Activated effector memory CD4-positive, alpha-beta T cell treated with anti-CD3 and anti-CD28 coated beads, Interleukin-2, amount 50 U/mL, for 16 hours (primary cell): Measurements from ENCODE around the gene KDM4E.
"Not testable (repeated sequence)": the region's sequence is repeated elsewhere in the genome, so short reads cannot be mapped to it uniquely, and the experiment has no call there.

Experiments
- DNase-seq: peaks from one replicate; pipeline ENCODE4 v3.0.0-alpha.2; 2020

The KDM4E gene

DNA sequence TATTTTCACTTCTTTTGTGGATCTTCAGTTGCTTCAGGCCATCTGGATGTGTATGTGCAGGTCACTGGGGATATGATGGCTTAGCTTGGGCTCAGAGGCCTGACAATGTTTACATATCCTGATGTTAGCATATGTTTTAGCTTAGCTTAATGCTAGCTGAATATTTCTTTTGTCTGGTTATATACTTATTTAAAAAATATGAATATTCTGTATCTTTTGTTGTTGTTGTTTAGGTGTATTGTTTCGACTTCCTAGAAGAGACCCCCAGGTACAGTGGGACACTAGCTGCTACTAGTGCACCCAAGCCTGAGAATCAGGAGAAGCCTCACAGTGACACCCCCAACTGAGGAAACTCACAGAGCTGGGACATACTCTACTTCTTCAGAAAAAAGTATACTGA, at the start of gene KDM4E:
KDM4E (plus strand) TSS at position 301 of the 400 bp plus-strand sequence. CDS start 300 bp downstream, outside the sequence.
- no peak for DNase-seq

DNA sequence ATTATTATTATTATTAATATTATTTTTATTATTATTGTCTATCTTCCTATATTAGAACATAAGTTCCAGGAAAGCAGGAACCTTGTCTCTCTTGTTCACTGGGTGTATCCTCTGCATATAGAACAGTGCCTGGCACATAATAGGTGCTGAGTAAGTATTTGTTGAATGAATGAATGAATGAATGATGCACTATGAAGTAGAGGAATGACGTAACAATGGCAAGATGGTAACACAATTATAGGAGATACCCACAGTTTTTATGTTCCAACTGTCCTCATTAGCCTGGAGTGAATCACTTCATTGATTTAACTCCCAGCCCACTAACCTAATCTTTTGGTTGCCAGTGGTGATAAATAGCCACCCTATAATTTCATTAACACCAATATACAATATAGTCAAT, 49.5 kb upstream of the KDM4E start:
- no peak for DNase-seq

- no peak for DNase-seq
Measured at GRCh38 chr11:94987378-94987777, 37.7 kb upstream of the KDM4E start.

DNA sequence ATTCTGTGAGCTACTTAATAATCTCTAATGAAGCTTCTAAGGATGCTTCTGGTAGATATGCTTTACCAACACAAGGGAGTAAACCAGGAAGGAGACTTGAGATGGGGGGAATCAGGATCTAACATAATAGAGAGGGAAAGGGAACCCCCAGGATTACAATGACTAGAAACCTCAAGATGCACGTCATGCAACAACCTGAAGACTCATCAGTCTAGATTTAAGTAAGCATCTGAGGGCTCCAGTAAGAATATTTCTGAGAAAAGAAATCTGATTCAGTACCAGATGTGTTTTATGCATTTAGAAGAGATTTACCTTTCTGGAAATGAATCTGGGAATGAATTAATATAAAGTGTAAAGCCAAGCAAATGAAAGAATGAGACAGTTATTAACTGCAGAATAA, 36.3 kb upstream of the KDM4E start:
- DNase-seq, result no peak

DNA sequence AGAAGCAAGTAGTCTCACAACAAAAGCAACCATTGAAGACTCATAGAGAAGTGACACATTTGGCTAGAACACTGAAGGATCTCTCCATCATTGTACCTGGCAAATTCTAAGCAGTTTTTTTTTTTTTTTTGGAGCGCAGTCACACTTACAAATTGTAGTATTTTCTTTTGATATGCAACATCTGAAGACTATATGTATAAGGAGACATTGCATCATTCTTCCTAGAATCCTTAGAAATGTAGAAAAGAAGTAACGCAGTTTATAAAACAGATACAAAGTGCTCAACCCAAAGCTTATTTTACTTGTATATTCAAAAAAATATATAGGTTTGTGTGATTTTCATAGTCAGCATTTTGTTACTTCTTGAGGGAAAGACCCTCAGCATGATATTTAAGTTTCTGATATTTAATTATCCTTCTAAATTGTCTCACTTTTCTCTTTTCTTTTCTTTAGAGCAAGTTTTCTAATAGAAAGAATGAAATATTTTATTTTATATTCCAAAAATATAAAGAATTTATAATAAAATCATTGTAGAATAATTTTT, 31.6 kb upstream of the KDM4E start:
- no peak for DNase-seq

DNA sequence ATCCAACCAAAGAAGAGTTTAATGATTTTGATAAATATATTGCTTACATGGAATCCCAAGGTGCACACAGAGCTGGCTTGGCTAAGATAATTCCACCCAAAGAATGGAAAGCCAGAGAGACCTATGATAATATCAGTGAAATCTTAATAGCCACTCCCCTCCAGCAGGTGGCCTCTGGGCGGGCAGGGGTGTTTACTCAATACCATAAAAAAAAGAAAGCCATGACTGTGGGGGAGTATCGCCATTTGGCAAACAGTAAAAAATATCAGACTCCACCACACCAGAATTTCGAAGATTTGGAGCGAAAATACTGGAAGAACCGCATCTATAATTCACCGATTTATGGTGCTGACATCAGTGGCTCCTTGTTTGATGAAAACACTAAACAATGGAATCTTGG, 27.6 kb upstream of the KDM4E start:
- DNase-seq, result no peak

DNA sequence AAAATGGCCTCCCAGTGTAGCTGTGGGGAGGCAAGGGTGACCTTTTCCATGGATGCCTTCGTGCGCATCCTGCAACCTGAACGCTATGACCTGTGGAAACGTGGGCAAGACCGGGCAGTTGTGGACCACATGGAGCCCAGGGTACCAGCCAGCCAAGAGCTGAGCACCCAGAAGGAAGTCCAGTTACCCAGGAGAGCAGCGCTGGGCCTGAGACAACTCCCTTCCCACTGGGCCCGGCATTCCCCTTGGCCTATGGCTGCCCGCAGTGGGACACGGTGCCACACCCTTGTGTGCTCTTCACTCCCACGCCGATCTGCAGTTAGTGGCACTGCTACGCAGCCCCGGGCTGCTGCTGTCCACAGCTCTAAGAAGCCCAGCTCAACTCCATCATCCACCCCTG, 26.8 kb upstream of the KDM4E start:
- DNase-seq, result no peak

DNA sequence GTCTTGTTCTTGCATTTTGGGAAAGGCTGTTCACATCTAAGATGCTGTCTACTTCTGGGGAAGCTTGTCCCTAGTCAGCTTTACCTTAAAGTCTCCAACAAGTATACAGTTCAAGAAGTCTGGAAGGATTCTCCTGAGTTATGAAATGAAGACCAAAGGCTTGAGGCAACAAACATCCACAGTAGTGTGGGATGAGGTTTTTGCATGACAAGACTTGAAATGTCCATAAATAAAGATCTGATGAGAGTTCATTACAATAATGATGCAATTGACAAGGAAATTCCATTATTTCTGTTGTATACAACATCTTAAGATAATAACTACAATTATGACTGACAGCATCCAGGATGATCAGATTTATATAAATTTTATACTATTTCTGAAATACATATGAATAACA, 21.3 kb upstream of the KDM4E start:
- no peak for DNase-seq

- DNase-seq, result no peak
Measured at GRCh38 chr11:95005642-95006041, 19.4 kb upstream of the KDM4E start.

DNA sequence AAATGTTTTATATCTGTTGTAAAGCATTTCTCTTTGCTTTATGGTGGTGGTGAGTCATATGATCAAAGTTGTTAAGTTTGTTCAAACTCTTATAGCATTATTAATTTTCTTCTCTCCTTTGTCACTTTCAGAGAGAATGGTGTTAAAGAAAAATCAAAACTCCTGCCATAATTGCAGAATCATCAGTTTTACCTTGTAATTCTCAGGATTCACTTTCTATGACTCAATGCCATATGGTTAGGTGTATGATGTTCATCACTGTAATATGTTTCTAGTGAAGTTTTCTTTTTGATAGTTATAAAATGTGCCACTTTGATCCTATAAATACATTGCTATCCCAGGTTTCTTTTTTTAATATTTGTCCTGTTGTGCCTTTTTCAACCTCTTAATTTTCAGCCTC, 13.7 kb upstream of the KDM4E start:
- no peak for DNase-seq

- DNase-seq, result no peak
Measured at GRCh38 chr11:95014184-95014821, 10.8 kb upstream of the KDM4E start.

DNA sequence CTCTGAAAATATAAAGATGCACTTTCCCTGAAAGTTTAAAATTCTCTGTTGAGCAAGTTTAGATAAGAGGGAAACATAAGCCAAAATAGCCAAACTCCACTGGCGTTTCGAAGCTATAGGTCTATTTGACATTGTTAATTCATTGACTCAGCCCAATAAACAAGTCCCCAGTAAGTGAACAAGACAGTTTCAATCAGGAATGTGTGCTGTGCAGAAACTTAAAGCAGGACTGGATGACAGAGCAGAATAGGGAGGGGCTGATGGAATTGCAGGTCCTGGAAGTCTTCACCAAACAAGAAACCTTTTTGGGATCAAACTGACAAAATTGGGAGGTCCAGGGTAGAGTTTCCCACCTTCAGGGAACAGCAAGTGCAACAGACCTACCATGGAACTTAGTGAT, 8.9 kb upstream of the KDM4E start:
- no peak for DNase-seq

- DNase-seq, result not testable (repeated sequence)
Measured at GRCh38 chr11:95021468-95021867, 3.6 kb upstream of the KDM4E start.

DNA sequence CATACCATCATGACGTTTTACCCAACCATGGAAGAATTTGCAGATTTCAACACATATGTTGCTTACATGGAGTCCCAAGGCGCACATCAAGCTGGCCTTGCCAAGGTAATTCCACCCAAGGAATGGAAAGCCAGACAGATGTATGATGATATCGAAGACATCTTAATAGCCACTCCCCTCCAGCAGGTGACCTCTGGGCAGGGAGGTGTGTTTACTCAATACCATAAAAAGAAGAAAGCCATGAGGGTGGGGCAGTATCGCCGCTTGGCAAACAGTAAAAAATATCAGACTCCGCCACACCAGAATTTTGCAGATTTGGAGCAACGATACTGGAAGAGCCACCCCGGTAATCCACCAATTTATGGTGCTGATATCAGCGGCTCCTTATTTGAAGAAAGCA, 536 bp downstream of the KDM4E start:
- not testable (repeated sequence) for DNase-seq

DNA sequence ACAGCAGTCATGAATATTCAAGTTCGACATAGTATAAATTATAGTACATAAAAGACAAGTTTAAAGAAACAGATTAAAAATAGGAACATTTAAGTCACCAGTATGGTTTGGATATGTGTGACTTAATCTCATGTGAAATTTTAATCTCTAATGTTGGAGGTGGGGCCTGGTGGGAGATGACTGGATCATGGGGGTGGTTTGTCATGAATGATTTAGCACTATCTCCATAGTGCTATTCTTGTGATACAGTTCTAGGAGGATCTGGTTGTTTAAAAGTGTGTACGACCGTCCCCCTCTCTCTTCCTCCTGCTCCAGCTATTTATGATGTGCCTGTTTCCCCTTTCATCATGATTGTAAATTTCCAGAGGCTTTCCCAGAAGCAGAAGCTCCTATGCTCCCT, 3.3 kb downstream of the KDM4E start:
- no peak for DNase-seq

- no peak for DNase-seq
Measured at GRCh38 chr11:95033051-95033450, 8.0 kb downstream of the KDM4E start.

- no peak for DNase-seq
Measured at GRCh38 chr11:95035316-95035715, 10.3 kb downstream of the KDM4E start.

- not testable (repeated sequence) for DNase-seq
Measured at GRCh38 chr11:95037356-95038035, 12.4 kb downstream of the KDM4E start.

GRCh38 chr11:95042239-95042638, 17.2 kb downstream of the KDM4E start:
- no peak for DNase-seq

GRCh38 chr11:95042906-95043305, 17.8 kb downstream of the KDM4E start:
- DNase-seq, result no peak

GRCh38 chr11:95044010-95044409, 19.0 kb downstream of the KDM4E start:
- DNase-seq, result no peak

DNA sequence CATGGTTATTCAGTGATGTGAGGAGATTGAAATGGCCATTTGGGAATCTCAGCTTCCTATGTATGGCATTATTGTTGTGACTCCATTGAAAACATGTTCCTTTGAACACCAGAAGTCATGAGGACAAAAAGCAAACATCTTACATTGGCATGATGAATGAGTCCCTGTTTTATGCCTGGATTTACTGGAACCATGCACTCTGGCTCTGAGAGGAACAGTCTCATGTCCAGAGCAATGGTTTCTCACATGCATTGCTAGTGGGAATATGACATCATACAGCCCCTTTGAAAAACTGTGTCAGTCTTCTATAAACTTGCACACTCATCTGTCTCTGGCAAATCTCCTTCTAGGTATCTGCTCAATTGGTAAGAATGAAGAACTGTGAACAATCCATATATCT, 20.8 kb downstream of the KDM4E start:
- no peak for DNase-seq

GRCh38 chr11:95049122-95049521, 24.1 kb downstream of the KDM4E start, which contains the start of gene KDM4F:
Gene KDM4F (plus strand): TSS chr11:95049422.
- DNase-seq, result not testable (repeated sequence)

GRCh38 chr11:95050595-95051202, 25.6 kb downstream of the KDM4E start:
- DNase-seq, result no peak
